NT2/D1 (cell line): ENCODE results near the gene EVI2B.

Experiments used
- SUZ12 ChIP-seq: IDR thresholded peaks from 2 replicates; pipeline ENCODE4 v1.6.1; 2011; ENCODE audit not compliant: insufficient read length, insufficient read depth; ENCODE audit errors: extremely low read depth
- YY1 ChIP-seq: IDR thresholded peaks from 2 replicates; pipeline ENCODE4 v1.6.1; 2011; ENCODE audit not compliant: insufficient read length, insufficient read depth
- ZNF274 ChIP-seq: IDR thresholded peaks from 2 replicates; pipeline ENCODE4 v1.6.1; 2011; ENCODE audit warnings: mild to moderate bottlenecking, low read depth, low read length

DNA sequence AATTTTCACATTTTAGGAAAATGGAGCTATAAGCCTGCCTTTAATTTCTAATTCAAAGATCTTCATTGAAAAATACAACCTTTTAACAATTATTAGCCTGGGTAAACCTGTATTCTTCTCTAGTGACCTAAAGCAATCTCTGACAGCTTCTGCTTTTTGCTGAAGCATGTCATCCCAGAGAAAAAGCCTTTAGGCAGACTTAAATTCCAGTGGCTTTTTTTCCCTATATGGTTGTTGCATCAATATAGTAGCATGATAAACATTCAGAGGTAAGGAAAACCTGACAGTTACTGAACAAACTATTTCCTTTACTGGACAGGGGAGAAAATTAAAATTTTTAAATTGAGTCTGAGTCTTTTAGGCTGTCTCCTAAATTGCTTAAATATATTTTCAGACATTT, 15.4 kb upstream of the EVI2B start:
- TF ChIP-seq YY1 (no peak), ZNF274 (no peak), SUZ12 (no peak)
